Measurements from ENCODE around the gene TRIAP1. TPM values are rescaled to one million over a fixed set of nuclear protein-coding genes. Genes with fewer than 3 reads are reported as not detected.

TRIAP1 gene
- total RNA-seq, 1 donor from 2014 or later = 31.1 TPM

GRCh38 chr12:120474616-120474960, 28.4 kb upstream of the TRIAP1 start:
- H3K4me3 ChIP-seq (ENCODE audit: low read depth, low read length) = peak overlapping the region; percentile 21
- no peak for DNase-seq (ENCODE audit: low read depth)
- TF ChIP-seq, protein P1, sequence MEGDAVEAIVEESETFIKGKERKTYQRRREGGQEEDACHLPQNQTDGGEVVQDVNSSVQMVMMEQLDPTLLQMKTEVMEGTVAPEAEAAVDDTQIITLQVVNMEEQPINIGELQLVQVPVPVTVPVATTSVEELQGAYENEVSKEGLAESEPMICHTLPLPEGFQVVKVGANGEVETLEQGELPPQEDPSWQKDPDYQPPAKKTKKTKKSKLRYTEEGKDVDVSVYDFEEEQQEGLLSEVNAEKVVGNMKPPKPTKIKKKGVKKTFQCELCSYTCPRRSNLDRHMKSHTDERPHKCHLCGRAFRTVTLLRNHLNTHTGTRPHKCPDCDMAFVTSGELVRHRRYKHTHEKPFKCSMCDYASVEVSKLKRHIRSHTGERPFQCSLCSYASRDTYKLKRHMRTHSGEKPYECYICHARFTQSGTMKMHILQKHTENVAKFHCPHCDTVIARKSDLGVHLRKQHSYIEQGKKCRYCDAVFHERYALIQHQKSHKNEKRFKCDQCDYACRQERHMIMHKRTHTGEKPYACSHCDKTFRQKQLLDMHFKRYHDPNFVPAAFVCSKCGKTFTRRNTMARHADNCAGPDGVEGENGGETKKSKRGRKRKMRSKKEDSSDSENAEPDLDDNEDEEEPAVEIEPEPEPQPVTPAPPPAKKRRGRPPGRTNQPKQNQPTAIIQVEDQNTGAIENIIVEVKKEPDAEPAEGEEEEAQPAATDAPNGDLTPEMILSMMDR (conservative IDR thresholded peaks at IDR 0.05; ENCODE audit: low read depth, low read length) = no peak

- no peak overlapping the region for H3K4me3 ChIP-seq (ENCODE audit: low read depth, low read length)
- TF ChIP-seq, protein P1 (conservative IDR thresholded peaks at IDR 0.05; ENCODE audit: low read depth, low read length) = no peak
- DNase-seq (ENCODE audit: low read depth) = no peak
Observed at GRCh38 chr12:120473807-120474615, 27.8 kb upstream of the TRIAP1 start.

DNA sequence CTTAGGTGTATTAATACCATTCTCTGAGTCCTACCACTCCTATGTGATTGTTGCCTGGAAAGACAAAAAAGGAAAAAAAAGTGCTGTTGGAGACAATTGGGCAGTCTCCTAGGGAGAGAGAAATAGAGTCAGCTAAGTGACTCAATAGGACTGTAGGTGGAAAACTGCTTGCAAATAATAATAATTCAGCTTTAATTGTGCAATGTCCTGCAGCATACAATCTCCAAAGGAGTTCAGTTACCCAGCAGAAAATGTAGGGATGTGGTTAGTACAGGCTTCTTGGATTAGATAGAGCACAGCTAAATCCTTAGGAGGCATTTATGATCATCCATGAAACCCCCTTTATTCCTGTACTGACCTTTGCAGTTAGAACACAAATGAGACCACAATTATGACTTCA, 26.3 kb upstream of the TRIAP1 start:
- H3K4me3 ChIP-seq (ENCODE audit: low read depth, low read length) = no peak overlapping the region
- TF ChIP-seq, protein P1 (conservative IDR thresholded peaks at IDR 0.05; ENCODE audit: low read depth, low read length) = no peak
- DNase-seq (ENCODE audit: low read depth) = no peak

GRCh38 chr12:120470150-120470784, 24.1 kb upstream of the TRIAP1 start:
- no peak for DNase-seq (ENCODE audit: low read depth)
- H3K4me3 ChIP-seq (ENCODE audit: low read depth, low read length) = peak overlapping the region; percentile 77
- TF ChIP-seq, protein P1 (conservative IDR thresholded peaks at IDR 0.05; ENCODE audit: low read depth, low read length) = no peak

- peak within 1 kb of the TSS; percentile 77 for H3K4me3 ChIP-seq (ENCODE audit: low read depth, low read length)
- TF ChIP-seq, protein P1 (conservative IDR thresholded peaks at IDR 0.05; ENCODE audit: low read depth, low read length) = peak; percentile 81
- DNase-seq (ENCODE audit: low read depth) = peak; percentile 56
Observed at GRCh38 chr12:120469450-120470149, 23.4 kb upstream of the TRIAP1 start, which contains the start of gene SRSF9. TSS of gene SRSF9 (minus strand) at chr12:120469748. CDS start at chr12:120469609, 139 bp downstream.

GRCh38 chr12:120468821-120469449, 22.8 kb upstream of the TRIAP1 start:
- no peak for DNase-seq (ENCODE audit: low read depth)
- TF ChIP-seq, protein P1 (conservative IDR thresholded peaks at IDR 0.05; ENCODE audit: low read depth, low read length) = no peak
- H3K4me3 ChIP-seq (ENCODE audit: low read depth, low read length) = peak overlapping the region; percentile 77

Data from epithelial cell of proximal tubule (primary cell).